CD14-positive monocyte (primary cell): ENCODE measurements around the gene ID4. TPM values are rescaled to one million over a fixed set of nuclear protein-coding genes. Genes with fewer than 3 reads are reported as not detected.

ENCODE experiments used
- DNase-seq, 3 donors: peaks; one replicate each; pipeline ENCODE4 v3.0.0-alpha.2; 2011 to 2022
- H2AFZ ChIP-seq: 2 replicates; pipeline ENCODE4 v1.6.0; 2012; ENCODE audit warnings: mild to moderate bottlenecking, low read depth, low read length, inconsistent platforms; ENCODE audit not compliant: insufficient read depth, poor library complexity, severe bottlenecking
- H3K27ac ChIP-seq, 2 donors: 1 replicate in 1 of 2; 2 replicates in 1 of 2; pipeline ENCODE4 v1.5.1; 2012 to 2013; ENCODE audit warnings: low read length in 2 of 2, control low read depth in 1 of 2, inconsistent platforms in 1 of 2, low read depth in 1 of 2, mild to moderate bottlenecking in 1 of 2
- H3K27me3 ChIP-seq, 2 donors: one replicate each; pipeline versions ENCODE4 v1.6.0 to v1.6.1; 2011 to 2013; ENCODE audit warnings: low read length in 2 of 2; ENCODE audit not compliant: control insufficient read depth in 2 of 2, insufficient read depth in 2 of 2
- H3K36me3 ChIP-seq, 2 donors: replicated peaks in 1 of 2; 1 replicate in 1 of 2; 2 replicates in 1 of 2; pipeline versions ENCODE4 v1.5.1 to v1.6.1; 2012 to 2013; ENCODE audit warnings: low read length in 2 of 2, control low read depth in 1 of 2, inconsistent platforms in 1 of 2, mild to moderate bottlenecking in 1 of 2; ENCODE audit not compliant: insufficient read depth in 2 of 2, control insufficient read depth in 1 of 2
- H3K4me1 ChIP-seq, 2 donors: 1 replicate in 1 of 2; 2 replicates in 1 of 2; pipeline versions ENCODE4 v1.5.1 to v1.6.1; 2012 to 2013; ENCODE audit warnings: low read length in 2 of 2, control low read depth in 1 of 2, inconsistent platforms in 1 of 2, mild to moderate bottlenecking in 1 of 2, moderate library complexity in 1 of 2; ENCODE audit not compliant: insufficient read depth in 2 of 2, control insufficient read depth in 1 of 2
- H3K4me2 ChIP-seq: replicated peaks from 2 replicates; pipeline ENCODE3; 2012; ENCODE audit warnings: low read length, moderate library complexity, mild to moderate bottlenecking; ENCODE audit not compliant: poor library complexity, severe bottlenecking; ENCODE audit errors: extremely low read depth
- H3K4me3 ChIP-seq, 3 experiments: fragments of 200-600 bp in 1 of 3; sonication (generic) in 1 of 3; replicated peaks in 1 of 3; 1 replicate in 2 of 3; 2 replicates in 1 of 3; pipeline ENCODE4 v1.5.1; 2011 to 2013; ENCODE audit warnings: low read length in 3 of 3, mild to moderate bottlenecking in 3 of 3, control low read depth in 2 of 3, low read depth in 2 of 3, inconsistent platforms in 1 of 3, moderate library complexity in 1 of 3
- H3K79me2 ChIP-seq: 2 replicates; pipeline ENCODE4 v1.6.0; 2012; ENCODE audit warnings: mild to moderate bottlenecking, control low read depth, inconsistent platforms, low read length, moderate library complexity; ENCODE audit not compliant: insufficient read depth
- H3K9ac ChIP-seq: 2 replicates; pipeline ENCODE4 v1.6.0; 2017; ENCODE audit warnings: low read length, mild to moderate bottlenecking; ENCODE audit not compliant: insufficient read depth, poor library complexity, severe bottlenecking
- H3K9me3 ChIP-seq, 2 donors: replicated peaks in 1 of 2; 1 replicate in 1 of 2; 2 replicates in 1 of 2; pipeline versions ENCODE4 v1.5.1 to v1.6.1; 2012 to 2013; ENCODE audit warnings: low read length in 2 of 2, control low read depth in 1 of 2; ENCODE audit not compliant: control insufficient read depth in 1 of 2, insufficient read depth in 1 of 2
- H4K20me1 ChIP-seq: 2 replicates; pipeline ENCODE4 v1.6.0; 2012; ENCODE audit warnings: mild to moderate bottlenecking, low read length, control low read depth, moderate library complexity; ENCODE audit not compliant: insufficient read depth
- H3K27ac Mint-ChIP-seq, 7 donors: one replicate each; pipeline ENCODE4 v1.8.0; 2020; ENCODE audit warnings: mild to moderate bottlenecking in 7 of 7, mixed read lengths in 7 of 7, moderate library complexity in 6 of 7, inconsistent platforms in 2 of 7
- H3K27me3 Mint-ChIP-seq, 3 donors: one replicate each; pipeline ENCODE4 v1.8.0; 2021 to 2022; ENCODE audit warnings: low read depth in 3 of 3, mild to moderate bottlenecking in 3 of 3, mixed read lengths in 3 of 3, moderate library complexity in 3 of 3, inconsistent platforms in 1 of 3
- H3K36me3 Mint-ChIP-seq, 2 donors: one replicate each; pipeline ENCODE4 v1.8.0; 2020; ENCODE audit warnings: mixed read lengths in 2 of 2, inconsistent platforms in 1 of 2, mild to moderate bottlenecking in 1 of 2
- H3K4me1 Mint-ChIP-seq: one replicate; pipeline ENCODE4 v1.8.0; 2020; ENCODE audit warnings: mild to moderate bottlenecking, mixed read lengths
- H3K4me3 Mint-ChIP-seq, 2 donors: one replicate each; pipeline ENCODE4 v1.8.0; 2020; ENCODE audit warnings: mild to moderate bottlenecking in 2 of 2, mixed read lengths in 2 of 2, moderate library complexity in 1 of 2
- H3K9me3 Mint-ChIP-seq, 7 donors: one replicate each; pipeline ENCODE4 v1.8.0; 2020 to 2022; ENCODE audit warnings: mixed read lengths in 7 of 7, mild to moderate bottlenecking in 6 of 7, moderate library complexity in 6 of 7, inconsistent platforms in 2 of 7
- CTCF ChIP-seq: fragments of 200-600 bp; IDR thresholded peaks from one replicate; pipeline ENCODE4 v1.8.0; 2022; ENCODE audit warnings: antibody characterized with exemption, mild to moderate bottlenecking
- WGBS: methylation state at CpG from one replicate; pipeline ENCODE4 v1.1.5; 2013; ENCODE audit warnings: missing lambda C conversion rate; ENCODE audit not compliant: insufficient coverage; 5-methylcytosine and 5-hydroxymethylcytosine counted together
- intact Hi-C, 2 donors: fragments of 100-400 bp; cut with micrococcal nuclease; formaldehyde crosslinking; loops; one replicate each; pipeline versions ENCODE4 v1.15.0 to v1.15.1; 2023
- polyA plus RNA-seq, 3 donors: library from polyadenylated mRNA; depleted of rRNA in 1 of 3; unstranded in 2 of 3; stranded (reverse) in 1 of 3; fragments of 300-500 nt in 2 of 3; fragments of >200 nt in 1 of 3; fragmentation: Illumina TruSeq in 2 of 3; gene quantifications; 1 replicate in 2 of 3; 2 replicates in 1 of 3; pipeline ENCODE4 v1.2.3, GENCODE V29; 2012 to 2021

Gene ID4
- polyA plus RNA-seq, 3 donors: not detected

- no peaks in the 10 kb centered on the region for H3K36me3 ChIP-seq
Observed at GRCh38 chr6:19849196-19849595, 12.0 kb downstream of the ID4 start.

GRCh38 chr6:19849755-19850154 is 12.6 kb downstream of the ID4 start:
- DNase-seq: no peak
- no peaks in the 10 kb centered on the region for H3K36me3 Mint-ChIP-seq
- no peak overlapping the region for H3K4me3 ChIP-seq
- no peaks in the 10 kb centered on the region for H3K36me3 ChIP-seq
- H3K27ac Mint-ChIP-seq: no peak overlapping the region
- H4K20me1 ChIP-seq: no peaks in the 10 kb centered on the region
- no peaks in the 10 kb centered on the region for H3K4me1 ChIP-seq
- H3K79me2 ChIP-seq: no peaks in the 10 kb centered on the region
- peaks cover 0 to 2% (median 0%) of the 10 kb centered on the region in 7 donors for H3K9me3 Mint-ChIP-seq
- no peaks in the 10 kb centered on the region for H3K4me1 Mint-ChIP-seq
- no peak overlapping the region for H3K4me3 Mint-ChIP-seq
- intact Hi-C loops: no loop called here
- H2AFZ ChIP-seq: no peak overlapping the region
- no peak overlapping the region for H3K9ac ChIP-seq
- peaks cover under 1 to 7% (median 4%) of the 10 kb centered on the region in 3 donors for H3K27me3 Mint-ChIP-seq
- no CpG with 5 or more reads among the region's 4 CpGs for WGBS
- no peaks in the 10 kb centered on the region for H3K27me3 ChIP-seq
- H3K9me3 ChIP-seq: no peaks in the 10 kb centered on the region
- TF ChIP-seq CTCF: no peak
- H3K27ac ChIP-seq: no peak overlapping the region
- no peak overlapping the region for H3K4me2 ChIP-seq

More at GRCh38 chr6:19849196-19849595, 12.0 kb downstream of the ID4 start:
- no peak for TF ChIP-seq CTCF
- Mint-ChIP-seq H3K36me3 (no peaks in the 10 kb centered on the region), H3K4me3 (no peak overlapping the region), H3K27ac (no peak overlapping the region), H3K4me1 (no peaks in the 10 kb centered on the region), H3K9me3 (peaks cover 0 to under 1% (median 0%) of the 10 kb centered on the region in 7 donors), H3K27me3 (peaks cover 5 to 12% (median 6%) of the 10 kb centered on the region in 3 donors)
- no peak overlapping the region for H2AFZ ChIP-seq
- no peaks in the 10 kb centered on the region for H3K9me3 ChIP-seq
- no peak for DNase-seq
- H3K9ac ChIP-seq: no peak overlapping the region
- peaks cover 0 to 5% of the 10 kb centered on the region in 2 donors for H3K27me3 ChIP-seq
- no peaks in the 10 kb centered on the region for H3K79me2 ChIP-seq
- H3K27ac ChIP-seq: no peak overlapping the region
- WGBS: 67% methylated on average over 1 of the region's 3 CpGs
- H3K4me2 ChIP-seq: no peak overlapping the region
- H3K4me1 ChIP-seq: no peaks in the 10 kb centered on the region
- no peaks in the 10 kb centered on the region for H4K20me1 ChIP-seq
- intact Hi-C loops: no loop called here
- H3K4me3 ChIP-seq: no peak overlapping the region
